C1 segment of cervical spinal cord (tissue), 14 donors: ENCODE results near the gene DEPDC1B.
A peak's percentile ranks its signal among the peaks of the same experiment; 100 is the strongest.
"Not testable (repeated sequence)": the region's sequence is repeated elsewhere in the genome, so short reads cannot be mapped to it uniquely, and the experiment has no call there.

ENCODE experiments used
- DNase-seq, 14 donors: peaks; one replicate each; lab custom pipeline; 2025; lab: John Stamatoyannopoulos, UW

The DEPDC1B gene

GRCh38 chr5:60649288-60649917 is 50.6 kb downstream of the DEPDC1B start:
- no peak for DNase-seq

DNA sequence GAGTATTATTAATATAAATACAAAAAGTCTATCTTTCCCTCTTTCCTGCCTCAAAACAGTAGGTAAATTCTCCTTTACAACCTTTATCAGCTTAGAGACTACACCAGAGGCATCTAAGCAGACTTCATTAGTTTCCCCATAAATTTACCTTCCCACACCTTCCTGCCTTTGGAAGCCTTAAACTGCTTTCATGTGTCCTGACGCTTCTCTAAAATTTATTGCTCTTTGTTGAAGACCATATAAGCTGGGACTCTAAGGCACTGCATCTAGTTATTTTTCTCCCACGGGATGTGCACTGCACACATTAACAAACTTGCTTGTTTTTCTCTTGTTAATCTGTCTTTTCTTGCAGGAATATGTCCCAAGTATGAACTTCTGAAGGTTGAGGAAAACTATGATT is 51.8 kb downstream of the DEPDC1B start:
- DNase-seq: no peak

DNA sequence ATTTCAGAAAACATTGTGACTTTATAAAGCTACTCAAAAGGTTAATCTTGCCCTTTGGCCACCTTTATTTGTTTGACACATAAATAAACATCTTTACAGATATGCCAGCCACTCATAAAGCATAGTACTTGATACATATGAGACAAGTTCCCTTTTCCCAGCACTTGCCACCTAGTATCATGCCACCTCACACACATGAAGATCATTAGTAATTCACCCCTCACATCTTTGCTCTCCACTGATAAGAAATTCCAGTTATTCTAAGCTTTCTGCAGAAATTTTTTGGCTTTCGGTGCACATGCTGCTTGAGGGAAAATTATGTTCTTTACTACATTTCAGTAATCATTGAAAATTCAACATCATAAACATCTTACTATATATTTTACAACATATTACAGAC is 59.1 kb downstream of the DEPDC1B start:
- DNase-seq: no peak

GRCh38 chr5:60639544-60639943 is 60.4 kb downstream of the DEPDC1B start:
- no peak for DNase-seq

DNA sequence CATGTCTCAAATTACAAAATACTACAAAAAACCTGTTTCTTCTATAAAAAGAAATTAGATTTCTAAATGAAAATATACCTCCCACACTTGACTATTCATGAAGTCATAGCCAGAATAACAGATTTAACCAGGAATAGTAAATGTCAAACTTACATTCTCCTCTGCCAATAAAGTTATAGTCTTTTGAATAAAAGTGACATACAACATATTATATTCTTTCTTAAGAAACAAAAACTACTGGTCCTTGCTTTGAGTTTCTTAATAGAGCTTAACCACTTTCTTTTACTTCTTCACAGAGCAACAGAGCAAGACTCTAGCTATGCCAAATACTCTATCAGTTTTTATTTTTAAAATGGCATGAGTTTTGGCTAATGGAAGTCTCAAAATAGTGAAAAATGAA is 61.7 kb downstream of the DEPDC1B start:
- DNase-seq: no peak

DNA sequence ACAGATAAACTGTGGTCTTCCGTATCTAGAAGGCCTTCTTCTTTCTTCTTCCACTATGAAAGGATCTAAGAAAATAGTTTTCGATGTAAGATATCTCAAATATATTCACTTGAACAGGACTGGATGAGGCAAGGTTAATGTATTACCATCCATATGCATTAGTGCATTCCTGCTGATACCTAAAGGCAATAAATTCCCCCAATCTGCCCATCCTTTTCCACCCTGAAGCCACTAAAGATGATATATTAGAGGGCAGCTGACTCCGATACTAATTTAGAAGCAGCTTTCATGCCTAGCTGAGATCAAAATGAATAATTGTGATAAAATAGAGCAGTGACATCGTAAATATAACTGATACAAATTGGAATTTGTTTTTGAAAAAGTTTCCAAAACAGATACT is 63.3 kb downstream of the DEPDC1B start:
- no peak for DNase-seq

- DNase-seq: no peak
These were observed 64.0 kb downstream of the DEPDC1B start for GRCh38 chr5:60636001-60636400.

GRCh38 chr5:60634051-60634450 is 65.9 kb downstream of the DEPDC1B start:
- no peak for DNase-seq

- peak in 1 of 14 donors; percentile 1 for DNase-seq
These were observed 66.6 kb downstream of the DEPDC1B start for GRCh38 chr5:60633341-60633740.

- DNase-seq: no peak
These were observed 67.8 kb downstream of the DEPDC1B start for GRCh38 chr5:60632153-60632552.

GRCh38 chr5:60630836-60631235 is 69.1 kb downstream of the DEPDC1B start:
- no peak for DNase-seq

DNA sequence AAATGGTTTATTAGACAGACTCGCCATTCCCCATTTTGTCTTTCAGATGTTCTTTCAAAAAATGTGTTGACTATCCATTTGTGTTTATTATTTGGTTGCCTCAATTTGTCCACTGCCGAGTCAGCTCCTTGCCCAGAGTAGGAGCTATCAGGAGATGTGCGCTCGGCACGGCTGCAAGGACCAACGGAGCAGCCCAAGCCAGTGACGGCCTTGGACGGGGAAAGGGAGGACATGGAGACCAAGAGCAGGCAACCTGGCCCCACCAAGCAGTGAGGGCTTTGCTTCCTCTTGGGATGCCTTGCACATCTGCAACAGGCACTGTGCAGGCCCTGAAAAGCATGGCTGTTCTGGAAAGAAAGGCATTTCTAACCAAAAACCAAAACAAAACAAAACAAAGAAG is 69.8 kb downstream of the DEPDC1B start:
- no peak for DNase-seq

GRCh38 chr5:60624875-60625274 is 75.1 kb downstream of the DEPDC1B start:
- DNase-seq: not testable (repeated sequence)

DNA sequence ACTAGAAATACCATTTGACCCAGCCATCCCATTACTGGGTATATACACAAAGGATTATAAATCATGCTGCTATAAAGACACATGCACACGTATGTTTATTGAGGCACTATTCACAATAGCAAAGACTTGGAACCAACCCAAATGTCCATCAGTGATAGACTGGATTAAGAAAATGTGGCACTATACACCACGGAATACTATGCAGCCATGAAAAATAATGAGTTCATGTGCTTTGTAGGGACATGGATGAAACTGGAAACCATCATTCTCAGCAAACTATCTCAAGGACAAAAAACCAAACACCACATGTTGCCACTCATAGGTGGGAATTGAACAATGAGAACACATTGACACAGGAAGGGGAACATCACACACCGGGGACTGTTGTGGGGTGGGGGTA is 79.2 kb downstream of the DEPDC1B start:
- not testable (repeated sequence) for DNase-seq

DNA sequence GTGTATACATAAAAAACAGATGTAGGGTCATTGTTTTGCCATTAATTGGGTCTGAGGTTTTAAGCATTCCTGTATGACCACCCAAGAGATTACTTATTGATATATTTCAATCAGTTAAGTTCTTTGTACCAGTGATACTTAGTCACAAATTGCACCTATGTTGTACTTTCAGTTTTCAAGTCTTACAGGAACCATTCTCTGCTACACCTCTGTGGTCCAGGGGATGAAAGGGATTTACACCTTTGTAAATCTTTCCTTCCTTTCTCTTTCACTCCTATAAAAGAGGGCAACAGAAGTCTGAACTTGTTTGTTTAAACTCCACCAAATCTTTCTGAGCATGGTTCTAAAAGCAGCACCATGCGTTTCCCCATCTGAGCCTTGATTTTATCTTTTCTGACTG is 86.1 kb downstream of the DEPDC1B start:
- DNase-seq: no peak

DNA sequence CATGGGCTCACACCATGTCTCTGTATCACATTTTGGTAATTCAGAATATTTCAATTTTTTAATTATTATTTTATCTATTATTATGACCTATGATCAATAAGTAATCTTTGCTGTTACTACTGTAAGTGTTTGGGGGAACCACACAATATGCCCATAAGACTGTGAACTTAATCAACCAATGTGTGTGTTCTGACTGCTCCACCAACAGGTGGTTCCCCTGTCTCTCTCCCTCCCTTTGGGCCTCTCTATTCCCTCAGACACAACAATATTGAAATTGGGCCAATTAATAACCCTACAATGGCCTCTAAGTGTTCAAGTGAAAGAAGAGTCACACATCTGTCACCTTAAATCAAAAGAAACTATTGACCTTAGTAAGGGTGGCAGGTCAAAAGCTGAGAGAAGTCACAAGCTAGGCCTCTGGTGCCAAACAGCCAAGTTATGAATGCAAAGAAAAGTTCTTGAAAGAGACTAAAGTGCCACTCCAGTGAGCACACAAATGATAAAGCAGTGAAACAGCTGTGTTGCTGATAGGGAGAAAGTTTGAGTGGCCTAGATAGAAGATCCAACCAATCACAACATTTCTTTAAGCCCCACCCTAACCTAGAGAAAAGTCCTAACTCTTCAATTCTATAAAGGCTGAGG is 88.7 kb downstream of the DEPDC1B start:
- DNase-seq: no peak

GRCh38 chr5:60604771-60605170 is 95.2 kb downstream of the DEPDC1B start:
- DNase-seq: no peak

GRCh38 chr5:60598424-60598823 is 101.5 kb downstream of the DEPDC1B start:
- no peak for DNase-seq

DNA sequence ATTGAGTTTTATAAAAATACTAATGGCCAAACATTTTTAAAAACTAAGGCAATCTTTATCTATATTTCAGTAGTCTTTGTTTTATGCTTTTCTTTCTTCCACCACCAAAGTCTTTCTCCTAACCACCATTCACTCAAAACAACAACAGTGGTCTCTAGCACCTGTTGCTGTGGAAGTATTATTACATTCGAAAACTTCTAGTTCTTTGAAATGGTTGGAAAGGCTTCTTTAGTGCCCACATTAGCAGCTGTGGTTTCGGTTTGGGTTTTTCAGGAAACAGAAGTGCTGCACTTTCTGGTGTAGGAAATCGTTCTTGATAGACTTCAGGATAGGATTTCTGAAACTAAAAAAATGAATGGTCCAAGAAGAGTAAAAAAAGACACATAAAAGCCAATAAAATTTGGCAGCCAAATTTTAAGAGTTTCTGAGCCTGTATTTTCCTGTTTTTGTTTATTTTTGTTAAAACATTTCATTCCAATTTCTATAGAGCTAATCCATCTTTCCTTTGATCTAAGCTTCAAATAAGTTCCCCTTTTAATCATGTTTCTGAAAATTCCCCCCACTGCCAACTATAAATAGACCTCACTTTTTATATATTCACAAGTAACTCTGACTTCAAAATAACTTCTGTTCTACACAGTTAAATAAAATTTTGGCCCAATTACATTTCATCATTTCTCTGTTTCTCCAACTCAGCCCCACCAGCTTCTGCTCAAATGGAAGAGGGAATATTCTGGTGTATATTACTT is 102.2 kb downstream of the DEPDC1B start:
- DNase-seq: no peak

DNA sequence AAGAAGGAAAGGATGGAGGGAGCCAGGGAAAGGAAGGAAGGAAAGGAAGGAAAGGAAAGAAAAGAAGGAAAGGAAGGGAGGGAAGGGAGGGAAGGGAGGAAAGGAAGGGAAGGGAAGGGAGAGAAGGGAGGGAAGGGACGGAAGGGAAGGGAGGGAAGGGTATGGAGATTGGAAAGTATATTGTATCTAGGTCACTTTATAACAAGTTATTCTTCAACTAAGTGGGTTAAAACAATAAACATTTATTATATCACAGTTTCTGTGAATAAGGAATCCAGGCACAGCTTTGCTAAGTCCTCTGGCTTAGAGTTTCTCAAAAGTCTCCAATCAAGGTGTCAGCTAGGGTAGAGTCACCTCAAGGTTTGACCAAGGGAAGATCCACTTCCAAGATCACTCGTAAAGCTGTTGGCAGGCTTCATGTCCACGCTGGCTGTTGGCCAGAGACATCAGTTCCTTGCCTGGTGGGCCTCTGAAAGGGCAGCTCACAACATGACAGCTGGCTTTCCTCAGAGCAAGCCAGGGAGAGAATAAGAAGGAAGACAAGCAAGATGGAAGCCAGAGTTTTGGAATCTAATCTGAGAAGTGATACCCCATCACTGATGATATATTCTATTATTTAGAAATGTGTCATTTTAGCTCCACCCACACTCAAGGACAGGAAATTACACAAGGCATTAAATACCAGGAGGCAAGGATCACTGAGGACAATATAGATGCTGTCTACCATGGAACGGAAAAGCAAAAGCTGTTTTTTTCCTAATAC is 105.1 kb downstream of the DEPDC1B start:
- no peak for DNase-seq

- no peak for DNase-seq
These were observed 109.8 kb downstream of the DEPDC1B start for GRCh38 chr5:60590172-60590571.

DNA sequence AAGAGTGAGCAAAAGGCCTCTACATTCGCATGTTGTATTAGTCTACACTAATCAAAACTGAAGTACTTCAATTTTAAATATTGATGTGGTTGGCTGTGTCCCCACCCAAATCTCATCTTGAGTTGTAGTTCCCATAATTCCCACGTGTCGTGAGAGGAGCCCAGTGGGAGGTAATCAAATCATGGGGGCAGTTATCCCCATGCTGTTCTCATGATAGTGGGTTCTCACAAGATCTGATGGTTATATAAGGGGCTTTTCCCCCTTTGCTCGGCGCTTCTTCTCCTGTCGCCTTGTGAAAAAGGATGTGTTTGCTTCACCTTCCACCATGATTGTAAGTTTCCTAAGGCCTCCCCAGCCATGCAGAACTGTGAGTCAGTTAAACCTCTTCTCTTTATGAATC is 112.7 kb downstream of the DEPDC1B start:
- DNase-seq: not testable (repeated sequence)
